NCI-H526 treated with DMSO at 0.1 percent for 48 hours (cell line): ENCODE data around the gene NTMT1.

ENCODE experiments used
- DNase-seq: peaks from one replicate; lab custom pipeline; 2025; lab: John Stamatoyannopoulos, UW

Gene NTMT1

GRCh38 chr9:129678844-129679243 lies 52.9 kb downstream of the NTMT1 start:
- DNase-seq = no peak

GRCh38 chr9:129679537-129679936 lies 53.6 kb downstream of the NTMT1 start:
- no peak for DNase-seq

GRCh38 chr9:129681924-129682323 lies 56.0 kb downstream of the NTMT1 start:
- DNase-seq = no peak

GRCh38 chr9:129682381-129682780 lies 56.4 kb downstream of the NTMT1 start:
- no peak for DNase-seq

GRCh38 chr9:129685220-129685932 lies 59.4 kb downstream of the NTMT1 start:
- no peak for DNase-seq
